ES-I3 (cell line): ENCODE measurements around the gene RAB3D.

Experiments used
- H3K36me3 ChIP-seq: 2 replicates; pipeline ENCODE4 v1.6.1; 2013; ENCODE audit warnings: mild to moderate bottlenecking, low read length, control low read depth, moderate library complexity; ENCODE audit not compliant: insufficient read depth
- H3K4me1 ChIP-seq: 2 replicates; pipeline ENCODE4 v1.6.1; 2013; ENCODE audit warnings: mild to moderate bottlenecking, control low read depth, low read length; ENCODE audit not compliant: insufficient read depth
- H3K9ac ChIP-seq: 2 replicates; pipeline ENCODE4 v1.6.1; 2013; ENCODE audit warnings: low read depth, mild to moderate bottlenecking, low read length, moderate library complexity
- H3K9me3 ChIP-seq: 2 replicates; pipeline ENCODE4 v1.6.1; 2013; ENCODE audit warnings: mild to moderate bottlenecking, low read length, moderate library complexity; ENCODE audit not compliant: control insufficient read depth, insufficient read depth

The RAB3D gene

DNA sequence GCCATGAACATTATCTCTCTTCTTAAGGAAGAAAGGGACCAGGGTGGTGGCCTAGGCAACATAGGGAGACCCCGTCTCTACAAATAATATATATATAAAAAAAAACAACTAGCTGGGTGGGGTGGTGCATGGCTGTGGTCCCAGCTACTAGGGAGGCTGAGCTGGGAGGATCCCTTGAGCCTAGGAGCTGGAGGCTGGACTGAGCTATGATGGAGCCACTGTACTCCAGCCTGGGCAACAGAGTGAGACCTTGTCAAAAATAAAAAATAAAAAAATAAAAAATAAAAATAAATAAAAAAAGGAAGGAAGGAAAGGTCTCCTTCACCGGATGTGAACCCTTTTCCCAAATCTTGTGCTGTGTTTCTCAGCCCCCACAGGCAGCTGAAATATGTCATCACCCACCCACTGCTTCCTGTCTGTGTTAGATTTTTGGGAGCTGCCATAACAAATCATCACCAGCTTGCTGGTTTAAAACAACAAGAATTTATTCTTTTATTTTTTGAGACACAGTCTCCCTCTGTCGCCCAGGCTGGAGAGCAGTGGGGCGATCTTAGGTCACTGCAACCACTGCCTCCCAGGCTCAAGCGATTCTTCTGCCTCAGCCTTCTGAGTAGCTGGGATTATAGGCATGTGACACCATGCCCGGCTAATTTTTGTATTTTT lies 53.0 kb downstream of the RAB3D start:
- H3K9ac ChIP-seq = no peak overlapping the region
- H3K36me3 ChIP-seq = no peaks in the 10 kb centered on the region
- no peaks in the 10 kb centered on the region; the same call in 1 of the 2 replicates for H3K4me1 ChIP-seq
- H3K9me3 ChIP-seq = no peaks in the 10 kb centered on the region

DNA sequence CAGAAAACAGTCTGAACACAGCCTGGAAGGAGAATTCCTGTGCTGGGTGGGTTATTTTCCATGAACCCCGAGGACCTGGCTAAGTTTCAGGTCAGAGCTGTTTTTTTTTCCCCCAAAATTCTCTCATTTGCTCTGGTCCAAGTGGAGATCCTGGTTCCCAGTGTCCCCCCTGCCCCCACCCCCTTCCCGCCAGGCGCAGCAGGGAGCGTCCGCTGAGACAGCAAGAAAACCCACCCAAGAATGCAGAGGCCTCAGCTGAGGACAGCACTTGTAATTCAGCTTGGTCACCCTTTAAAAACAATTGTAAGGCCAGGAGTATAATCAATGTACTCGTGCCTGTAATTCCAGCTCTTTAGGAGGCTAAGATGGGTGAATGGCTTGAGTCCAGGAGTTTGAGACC lies 54.9 kb downstream of the RAB3D start:
- Histone ChIP-seq H3K36me3 (no peaks in the 10 kb centered on the region), H3K9me3 (no peaks in the 10 kb centered on the region), H3K4me1 (no peaks in the 10 kb centered on the region), H3K9ac (no peak overlapping the region)

DNA sequence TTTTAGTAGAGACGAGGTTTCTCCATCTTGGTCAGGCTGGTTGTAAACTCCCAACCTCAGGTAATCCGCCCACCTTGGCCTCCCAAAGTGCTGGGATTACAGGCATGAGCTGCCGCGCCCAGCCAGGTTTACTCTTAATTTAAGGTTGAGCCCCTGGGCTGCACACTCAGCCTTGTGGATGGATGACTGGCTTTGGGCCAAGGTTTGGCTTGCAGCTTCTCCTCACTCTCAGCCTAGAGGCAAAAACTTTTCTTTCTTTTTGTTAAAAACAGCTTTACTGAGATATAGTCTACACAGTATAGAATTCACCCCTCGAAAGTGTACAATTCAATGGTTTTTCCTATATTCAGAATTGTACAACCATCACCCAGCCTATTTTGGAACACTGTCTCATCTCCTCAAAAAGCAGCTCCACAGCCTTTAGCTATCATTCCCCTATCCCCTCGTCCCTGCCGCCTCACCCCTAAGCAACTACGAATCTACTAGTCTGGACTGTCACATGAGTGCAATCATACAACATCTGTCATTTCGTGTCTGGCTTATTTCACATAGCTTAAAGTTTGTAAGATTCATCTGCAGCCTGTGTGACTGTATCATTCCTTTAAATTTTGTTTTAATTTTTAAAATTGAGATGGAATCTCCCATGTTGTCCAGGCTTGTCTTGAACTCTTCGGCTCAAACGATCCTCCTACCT lies 58.0 kb downstream of the RAB3D start:
- no peaks in the 10 kb centered on the region for H3K4me1 ChIP-seq
- H3K36me3 ChIP-seq = no peaks in the 10 kb centered on the region
- no peak overlapping the region for H3K9ac ChIP-seq
- no peaks in the 10 kb centered on the region for H3K9me3 ChIP-seq

DNA sequence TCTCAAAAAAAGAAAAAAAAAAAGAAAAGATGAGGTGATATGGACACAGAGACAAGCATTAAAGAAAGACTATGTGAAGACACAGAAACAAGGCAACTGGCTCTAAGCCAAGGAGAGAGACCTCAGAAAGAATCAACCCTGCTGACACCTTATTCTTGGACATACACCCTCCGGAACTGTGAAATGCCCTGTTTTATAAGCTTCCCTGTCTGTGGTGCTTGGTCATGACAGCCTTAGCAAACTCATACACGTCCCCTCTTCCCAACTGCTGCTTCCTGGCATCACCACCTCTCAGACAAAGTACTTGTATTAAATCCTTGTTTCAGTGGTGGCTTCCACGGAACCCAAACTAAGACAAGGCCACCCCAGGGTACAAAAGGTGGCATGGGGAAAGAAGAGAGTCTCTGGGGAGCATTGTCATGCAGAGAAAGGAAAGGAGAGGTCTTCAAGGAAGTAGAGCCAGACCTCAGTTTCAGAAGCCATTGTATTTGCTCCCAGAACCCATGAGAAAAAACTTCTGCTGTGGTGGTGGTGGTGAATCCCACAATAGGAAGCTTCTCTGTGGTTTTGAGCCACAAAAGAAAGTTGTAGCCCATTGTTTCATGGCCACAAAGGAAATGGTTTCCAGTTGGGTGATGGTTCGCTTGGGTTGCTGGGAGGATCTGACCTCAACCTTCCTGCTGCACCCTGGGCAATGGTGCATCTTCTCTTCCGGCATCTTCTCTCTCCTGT lies 59.8 kb downstream of the RAB3D start:
- Histone ChIP-seq H3K36me3 (no peaks in the 10 kb centered on the region), H3K9ac (no peak overlapping the region), H3K4me1 (peaks cover 7% of the 10 kb centered on the region; the same call in 1 of the 2 replicates), H3K9me3 (no peaks in the 10 kb centered on the region)

DNA sequence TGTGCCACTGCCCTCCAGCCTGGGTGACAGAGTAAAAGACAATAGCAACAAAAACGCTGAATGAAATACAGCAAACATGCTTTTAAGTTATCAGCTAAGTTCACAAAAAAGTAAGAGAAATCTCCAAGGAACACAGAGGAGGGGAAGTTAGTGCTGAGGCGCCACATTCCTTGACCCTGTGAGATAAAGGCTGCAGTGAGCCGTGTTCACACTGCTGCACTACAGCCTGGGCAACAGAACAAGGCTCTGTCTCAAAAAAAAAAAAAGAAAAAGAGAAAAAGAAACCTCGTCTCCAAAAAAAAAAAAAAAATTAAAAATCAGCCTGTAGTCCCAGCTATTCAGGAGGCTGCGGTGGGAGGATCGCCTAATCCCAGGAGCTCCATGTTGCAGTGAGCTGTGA lies 60.8 kb downstream of the RAB3D start:
- Histone ChIP-seq H3K4me1 (peaks cover 7% of the 10 kb centered on the region; the same call in 1 of the 2 replicates), H3K9me3 (no peaks in the 10 kb centered on the region), H3K36me3 (no peaks in the 10 kb centered on the region), H3K9ac (no peak overlapping the region)

DNA sequence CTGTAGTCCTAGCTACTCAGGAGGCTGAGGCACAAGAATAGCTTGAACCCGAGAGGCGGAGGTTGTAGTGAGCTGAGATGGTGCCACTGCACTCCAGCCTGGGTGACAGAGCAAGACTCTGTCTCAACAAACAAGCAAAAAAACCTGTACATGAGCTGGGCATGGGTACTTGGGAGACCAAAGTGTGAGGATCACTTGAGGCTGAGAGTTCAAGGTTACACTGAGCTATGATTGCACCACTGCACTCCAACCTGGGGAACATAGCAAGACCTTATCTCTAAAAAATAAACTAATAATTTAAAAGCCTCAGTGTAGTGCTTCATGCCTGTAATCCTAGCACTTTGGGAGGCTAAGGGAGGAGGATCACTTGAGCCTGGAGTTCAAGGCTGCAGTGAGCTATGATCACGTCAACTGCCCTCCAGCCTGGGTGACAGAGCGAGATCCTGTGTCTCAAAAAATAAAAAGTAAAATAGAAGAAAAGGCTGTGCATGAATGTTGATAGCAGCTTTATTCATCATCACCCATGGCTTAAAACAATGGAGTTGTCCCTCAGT lies 64.8 kb downstream of the RAB3D start:
- Histone ChIP-seq H3K4me1 (peaks cover 7% of the 10 kb centered on the region; the same call in 1 of the 2 replicates), H3K9me3 (no peaks in the 10 kb centered on the region), H3K9ac (no peak overlapping the region), H3K36me3 (no peaks in the 10 kb centered on the region)

DNA sequence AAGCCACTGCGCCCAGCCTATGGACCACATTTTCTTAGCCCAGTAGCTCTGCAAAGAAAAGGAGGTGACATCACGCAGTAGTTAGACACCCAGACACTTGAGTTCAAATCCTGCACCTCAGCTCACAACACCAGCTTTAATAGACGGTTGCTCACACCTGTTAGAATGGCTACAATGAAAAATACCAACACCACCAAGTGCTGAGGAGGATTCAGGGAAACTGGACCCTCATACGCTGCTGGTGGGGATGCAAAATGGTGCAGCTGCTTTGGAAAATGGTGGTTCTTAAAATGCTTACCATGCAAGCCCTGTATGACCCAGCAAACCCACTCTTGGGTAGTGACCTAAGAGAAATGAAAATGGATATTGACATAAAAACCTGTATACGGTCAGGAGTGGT lies 65.5 kb downstream of the RAB3D start:
- Histone ChIP-seq H3K9ac (no peak overlapping the region), H3K4me1 (peaks cover 7% of the 10 kb centered on the region; the same call in 1 of the 2 replicates), H3K36me3 (no peaks in the 10 kb centered on the region), H3K9me3 (no peaks in the 10 kb centered on the region)

DNA sequence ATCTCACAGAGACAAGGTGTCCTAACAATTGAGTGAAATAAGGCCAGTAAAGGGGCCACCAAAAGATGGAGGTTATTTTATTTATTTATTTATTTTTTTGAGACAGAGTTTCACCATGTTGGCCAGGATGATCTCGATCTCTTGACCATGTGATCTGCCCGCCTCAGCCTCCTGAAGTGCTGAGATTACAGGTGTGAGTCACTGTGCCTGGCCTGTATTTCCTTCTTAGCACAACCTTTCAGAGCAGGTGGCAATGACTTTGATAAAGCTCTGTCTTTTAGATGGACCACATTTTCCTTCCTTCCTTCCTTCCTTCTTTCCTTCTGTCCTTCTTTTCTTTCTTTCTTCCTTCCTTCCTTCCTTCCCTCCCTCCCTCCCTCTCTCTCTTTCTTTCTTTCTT lies 66.2 kb downstream of the RAB3D start:
- Histone ChIP-seq H3K4me1 (peaks cover 7% of the 10 kb centered on the region; the same call in 1 of the 2 replicates), H3K36me3 (no peaks in the 10 kb centered on the region), H3K9me3 (no peaks in the 10 kb centered on the region), H3K9ac (no peak overlapping the region)
